Measurements from ENCODE around the gene MLX.

- TF ChIP-seq CTCF (IDR thresholded peaks at IDR 0.05) (no peak), POLR2A (IDR thresholded peaks at IDR 0.05) (no peak)
Observed at GRCh38 chr17:42525221-42525620, 41.7 kb upstream of the MLX start.
